Measurements from ENCODE around the gene SRPK2.

DNA sequence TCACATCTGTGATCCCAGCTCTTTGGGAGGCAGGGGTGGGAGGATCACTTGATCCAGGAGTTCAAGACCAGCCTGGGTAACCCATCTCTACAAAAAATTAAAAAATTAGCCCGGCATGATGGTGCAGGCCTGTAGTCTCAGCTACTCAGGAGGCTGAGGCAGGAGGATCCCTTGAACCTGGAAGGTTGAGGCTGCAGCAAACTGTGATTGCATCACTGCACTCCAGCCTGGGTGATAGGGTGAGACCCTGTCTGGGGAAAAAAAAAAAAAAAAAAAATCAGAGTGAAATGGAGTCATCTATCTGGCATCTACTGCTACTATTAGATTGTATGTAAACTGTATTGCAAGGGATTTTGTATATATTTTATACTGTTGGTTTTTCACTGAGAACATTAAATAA, 315.6 kb downstream of the SRPK2 start:
- TF ChIP-seq, protein P1, sequence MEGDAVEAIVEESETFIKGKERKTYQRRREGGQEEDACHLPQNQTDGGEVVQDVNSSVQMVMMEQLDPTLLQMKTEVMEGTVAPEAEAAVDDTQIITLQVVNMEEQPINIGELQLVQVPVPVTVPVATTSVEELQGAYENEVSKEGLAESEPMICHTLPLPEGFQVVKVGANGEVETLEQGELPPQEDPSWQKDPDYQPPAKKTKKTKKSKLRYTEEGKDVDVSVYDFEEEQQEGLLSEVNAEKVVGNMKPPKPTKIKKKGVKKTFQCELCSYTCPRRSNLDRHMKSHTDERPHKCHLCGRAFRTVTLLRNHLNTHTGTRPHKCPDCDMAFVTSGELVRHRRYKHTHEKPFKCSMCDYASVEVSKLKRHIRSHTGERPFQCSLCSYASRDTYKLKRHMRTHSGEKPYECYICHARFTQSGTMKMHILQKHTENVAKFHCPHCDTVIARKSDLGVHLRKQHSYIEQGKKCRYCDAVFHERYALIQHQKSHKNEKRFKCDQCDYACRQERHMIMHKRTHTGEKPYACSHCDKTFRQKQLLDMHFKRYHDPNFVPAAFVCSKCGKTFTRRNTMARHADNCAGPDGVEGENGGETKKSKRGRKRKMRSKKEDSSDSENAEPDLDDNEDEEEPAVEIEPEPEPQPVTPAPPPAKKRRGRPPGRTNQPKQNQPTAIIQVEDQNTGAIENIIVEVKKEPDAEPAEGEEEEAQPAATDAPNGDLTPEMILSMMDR (IDR thresholded peaks at IDR 0.05) = no peak
- TF ChIP-seq EZH2 (IDR thresholded peaks at IDR 0.05) = no peak
- TF ChIP-seq EZH2phosphoT487 (IDR thresholded peaks at IDR 0.05) = no peak

Data from neural progenitor cell (in vitro differentiated cells).